Inflammatory macrophage treated with lipopolysaccharide for 4 hours (primary cell): ENCODE measurements around the gene NUP107.

Source experiments
- DNase-seq: peaks from one replicate; pipeline ENCODE4 v3.0.0-alpha.2; 2020

The NUP107 gene

GRCh38 chr12:68775121-68775630 is 88.4 kb downstream of the NUP107 start:
- no peak for DNase-seq

- DNase-seq: no peak
These were observed 90.3 kb downstream of the NUP107 start for GRCh38 chr12:68776976-68777610.

- no peak for DNase-seq
These were observed 92.5 kb downstream of the NUP107 start for GRCh38 chr12:68779280-68779679.

GRCh38 chr12:68780731-68781130 is 94.0 kb downstream of the NUP107 start:
- DNase-seq: no peak

- DNase-seq: no peak
These were observed 95.0 kb downstream of the NUP107 start for GRCh38 chr12:68781728-68782127.

- peak; percentile 92 for DNase-seq
These were observed 97.2 kb downstream of the NUP107 start for GRCh38 chr12:68784015-68784414.

- peak; percentile 95 for DNase-seq
These were observed 98.6 kb downstream of the NUP107 start for GRCh38 chr12:68785358-68785757.

GRCh38 chr12:68785823-68786222 is 99.0 kb downstream of the NUP107 start:
- DNase-seq: no peak

GRCh38 chr12:68786929-68787328 is 100.2 kb downstream of the NUP107 start:
- DNase-seq: peak; percentile 51

- DNase-seq: no peak
These were observed 101.9 kb downstream of the NUP107 start for GRCh38 chr12:68788554-68789143.

- DNase-seq: no peak
These were observed 102.5 kb downstream of the NUP107 start for GRCh38 chr12:68789144-68789878.

GRCh38 chr12:68790081-68790951 is 103.5 kb downstream of the NUP107 start:
- no peak for DNase-seq

GRCh38 chr12:68790952-68791234 is 104.1 kb downstream of the NUP107 start:
- no peak for DNase-seq

- DNase-seq: no peak
These were observed 105.2 kb downstream of the NUP107 start for GRCh38 chr12:68791897-68792481.

- peak; percentile 60 for DNase-seq
These were observed 106.2 kb downstream of the NUP107 start for GRCh38 chr12:68792952-68793351.

GRCh38 chr12:68793436-68793835 is 106.7 kb downstream of the NUP107 start:
- no peak for DNase-seq

- no peak for DNase-seq
These were observed 107.3 kb downstream of the NUP107 start for GRCh38 chr12:68793975-68794652.

GRCh38 chr12:68794653-68795251 is 108.0 kb downstream of the NUP107 start:
- no peak for DNase-seq
